ENCODE data around the gene GCSAM. TPM values are rescaled to one million over a fixed set of nuclear protein-coding genes. Genes with fewer than 3 reads are reported as not detected.

The GCSAM gene, protein sequence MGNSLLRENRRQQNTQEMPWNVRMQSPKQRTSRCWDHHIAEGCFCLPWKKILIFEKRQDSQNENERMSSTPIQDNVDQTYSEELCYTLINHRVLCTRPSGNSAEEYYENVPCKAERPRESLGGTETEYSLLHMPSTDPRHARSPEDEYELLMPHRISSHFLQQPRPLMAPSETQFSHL
- 0.99 TPM for total RNA-seq

DNA sequence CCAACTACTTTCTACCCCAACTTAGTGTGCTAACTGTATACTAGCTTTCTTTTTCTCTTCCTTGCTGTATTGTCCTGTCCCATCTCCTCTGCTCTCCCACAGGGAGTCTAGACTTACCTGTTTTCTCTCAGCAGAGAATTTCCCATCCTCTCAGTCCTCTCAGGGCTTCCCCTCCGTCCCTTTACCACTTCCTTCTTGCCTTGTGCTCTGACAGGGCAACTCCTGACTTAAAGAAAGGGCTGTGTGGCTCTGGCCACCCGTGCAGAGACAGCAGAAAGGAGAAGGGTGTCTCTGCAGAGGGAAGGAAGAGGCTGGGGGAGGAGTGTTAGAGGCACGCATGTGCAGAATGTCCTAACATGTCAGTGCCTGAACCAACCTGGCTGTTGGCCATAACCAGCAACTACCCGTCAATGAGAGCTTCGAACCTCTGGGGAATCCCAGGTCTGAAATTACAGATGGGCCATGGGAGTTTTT lies at the start of gene GCSAM:
GCSAM (minus strand) TSS at position 274 of the 474 bp plus-strand sequence; CDS start at position 146, 128 bp downstream.

DNA sequence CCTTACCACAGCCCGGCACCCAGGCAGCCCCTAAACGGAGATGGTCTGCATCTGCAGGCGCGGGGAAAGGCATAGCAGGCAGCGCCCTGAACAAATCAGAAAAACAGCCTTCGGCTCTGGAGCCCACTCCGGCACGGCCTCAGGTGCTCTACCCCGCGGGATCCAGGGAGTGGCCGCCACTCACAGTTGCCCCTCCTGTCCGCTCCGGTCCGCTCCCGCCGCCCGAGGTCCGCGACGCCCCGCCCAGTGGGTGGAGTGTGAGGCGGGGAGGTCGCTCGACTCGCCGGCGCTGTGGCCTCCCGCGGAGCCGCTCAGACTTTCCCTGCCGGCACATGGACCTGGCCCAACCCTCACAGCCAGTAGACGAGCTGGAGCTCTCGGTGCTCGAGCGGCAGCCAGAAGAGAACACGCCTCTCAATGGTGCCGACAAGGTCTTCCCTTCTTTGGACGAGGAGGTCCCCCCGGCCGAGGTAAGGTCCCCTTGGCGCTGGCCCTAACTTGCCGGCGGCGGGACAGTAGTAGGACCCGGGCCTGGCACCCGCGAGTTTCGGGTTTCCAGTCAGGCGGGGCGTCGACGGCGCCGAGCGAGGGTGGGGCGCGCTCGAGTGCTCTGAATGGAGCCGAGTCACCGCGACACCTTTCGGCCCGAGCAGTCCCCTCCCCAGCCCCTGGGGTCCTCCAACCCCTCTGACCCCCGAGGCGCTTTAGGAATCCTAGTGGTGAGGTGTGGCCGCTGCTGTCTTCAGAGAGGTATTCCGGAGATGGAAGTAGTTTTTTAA lies 46.8 kb downstream of the GCSAM start, which contains the start of gene C3orf52:
C3orf52 (plus strand) TSS at position 314 of the 779 bp plus-strand sequence; CDS start at position 333, 19 bp downstream.

Small RNA genes lying within 50 kb of the gene (small RNA-seq; reads per million reads assigned to genes)
- gene MIR567 (ENCODE audit: low replicate concordance) = not detected

Other genes with a start within 250 kb of the GCSAM start
- gene ABHD10, start 154.2 kb downstream of the GCSAM start, total RNA-seq = 51.6 TPM
- 0.76 TPM for gene TAGLN3, start 134.3 kb downstream of the GCSAM start, total RNA-seq
- gene TMPRSS7, start 98.5 kb downstream of the GCSAM start, total RNA-seq = not detected
- 8.2 TPM for gene C3orf52, start 46.9 kb downstream of the GCSAM start, total RNA-seq
- 1.5 TPM for gene SLC9C1, start 161.0 kb upstream of the GCSAM start, total RNA-seq
- 13.4 TPM for gene CD200, start 199.9 kb upstream of the GCSAM start, total RNA-seq

Data from metanephros (tissue), 2 donors.